Measurements from ENCODE around the gene CADM2.

DNA sequence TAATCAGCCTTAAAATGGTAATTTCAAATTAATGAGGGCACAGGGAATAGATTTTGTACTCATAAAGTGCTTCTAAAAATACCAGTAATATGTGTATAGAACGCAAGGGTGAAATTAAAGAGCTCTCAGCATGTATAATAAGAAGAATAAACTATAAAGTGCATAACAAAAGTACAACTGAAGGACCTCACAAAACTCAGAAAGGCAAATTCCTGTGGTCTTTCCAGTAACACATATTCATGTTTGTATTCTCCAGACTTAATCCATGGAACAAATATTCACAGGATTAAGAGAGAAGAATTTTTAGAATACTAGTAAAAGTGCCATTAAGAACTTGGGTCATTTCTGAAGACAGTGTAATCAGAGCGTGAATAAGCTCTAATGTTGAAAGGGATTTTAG is 646.3 kb downstream of the CADM2 start:
- no peak for TF ChIP-seq POLR2A (IDR thresholded peaks at IDR 0.05)
- TF ChIP-seq, protein P1, sequence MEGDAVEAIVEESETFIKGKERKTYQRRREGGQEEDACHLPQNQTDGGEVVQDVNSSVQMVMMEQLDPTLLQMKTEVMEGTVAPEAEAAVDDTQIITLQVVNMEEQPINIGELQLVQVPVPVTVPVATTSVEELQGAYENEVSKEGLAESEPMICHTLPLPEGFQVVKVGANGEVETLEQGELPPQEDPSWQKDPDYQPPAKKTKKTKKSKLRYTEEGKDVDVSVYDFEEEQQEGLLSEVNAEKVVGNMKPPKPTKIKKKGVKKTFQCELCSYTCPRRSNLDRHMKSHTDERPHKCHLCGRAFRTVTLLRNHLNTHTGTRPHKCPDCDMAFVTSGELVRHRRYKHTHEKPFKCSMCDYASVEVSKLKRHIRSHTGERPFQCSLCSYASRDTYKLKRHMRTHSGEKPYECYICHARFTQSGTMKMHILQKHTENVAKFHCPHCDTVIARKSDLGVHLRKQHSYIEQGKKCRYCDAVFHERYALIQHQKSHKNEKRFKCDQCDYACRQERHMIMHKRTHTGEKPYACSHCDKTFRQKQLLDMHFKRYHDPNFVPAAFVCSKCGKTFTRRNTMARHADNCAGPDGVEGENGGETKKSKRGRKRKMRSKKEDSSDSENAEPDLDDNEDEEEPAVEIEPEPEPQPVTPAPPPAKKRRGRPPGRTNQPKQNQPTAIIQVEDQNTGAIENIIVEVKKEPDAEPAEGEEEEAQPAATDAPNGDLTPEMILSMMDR (IDR thresholded peaks at IDR 0.05): no peak

All from thyroid gland (tissue), 4 donors.